PC-9 (cell line): Measurements from ENCODE around the gene DGAT2L6. TPM values are rescaled to one million over a fixed set of nuclear protein-coding genes. Genes with fewer than 3 reads are reported as not detected.
A peak's percentile ranks its signal among the peaks of the same experiment; 100 is the strongest.

Experiments
- BruUV-seq: library from RNA; stranded (reverse); fragments of 400-500 nt; replicated peaks from 2 replicates; lab custom pipeline; 2021; lab: Mats Ljungman, UMichigan
- CTCF ChIA-PET: fragments of 300-600 bp; sonication (Branson Sonifier 250); formaldehyde crosslinking; loops from one replicate; lab custom pipeline; 2022; ENCODE audit warnings: antibody characterized with exemption; lab: Charles Lee
- POLR2A ChIA-PET: fragments of 300-600 bp; sonication (Branson Sonifier 250); formaldehyde crosslinking; loops from one replicate; lab custom pipeline; 2022; ENCODE audit warnings: antibody characterized with exemption; ENCODE audit not compliant: unreplicated experiment; lab: Charles Lee
- DNase-seq, 2 experiments: peaks; one replicate each; pipeline versions ENCODE4 v3.0.0 to v3.0.0-alpha.2; 2015 to 2022; ENCODE audit warnings: mixed read lengths in 1 of 2
- H2AFZ ChIP-seq: fragments of 200-600 bp; sonication (generic); 2 replicates; pipeline ENCODE4 v1.8.1; 2017; ENCODE audit warnings: antibody characterized with exemption
- H3F3A ChIP-seq: fragments of 200-600 bp; sonication (generic); 2 replicates; pipeline ENCODE4 v1.8.1; 2017; ENCODE audit warnings: antibody characterized with exemption, mild to moderate bottlenecking, low read depth; ENCODE audit not compliant: insufficient read depth
- H3K27ac ChIP-seq: fragments of 200-600 bp; sonication (generic); 2 replicates; pipeline ENCODE4 v1.6.1; 2016; ENCODE audit warnings: mixed run types
- H3K27me3 ChIP-seq: fragments of 200-600 bp; sonication (generic); 2 replicates; pipeline ENCODE4 v1.6.1; 2016; ENCODE audit warnings: low read depth, mixed run types; ENCODE audit not compliant: insufficient read depth
- H3K36me3 ChIP-seq: fragments of 200-600 bp; sonication (generic); 2 replicates; pipeline ENCODE4 v1.6.1; 2016; ENCODE audit warnings: low read depth, mixed run types
- H3K4me1 ChIP-seq: fragments of 200-600 bp; sonication (generic); replicated peaks from 2 replicates; pipeline ENCODE4 v1.6.1; 2016; ENCODE audit warnings: mixed run types; ENCODE audit not compliant: insufficient read depth
- H3K4me2 ChIP-seq: fragments of 200-600 bp; sonication (generic); 2 replicates; pipeline ENCODE4 v1.6.1; 2017; ENCODE audit warnings: mixed run types
- H3K4me3 ChIP-seq: fragments of 200-600 bp; sonication (generic); 2 replicates; pipeline ENCODE4 v1.6.1; 2016; ENCODE audit warnings: mixed run types
- H3K79me2 ChIP-seq: fragments of 200-600 bp; sonication (generic); 2 replicates; pipeline ENCODE4 v1.6.1; 2017; ENCODE audit warnings: low read depth, mixed run types
- H3K9me2 ChIP-seq: fragments of 200-600 bp; sonication (generic); 2 replicates; pipeline ENCODE4 v1.8.1; 2017; ENCODE audit warnings: mild to moderate bottlenecking; ENCODE audit not compliant: insufficient read depth
- H3K9me3 ChIP-seq: fragments of 200-600 bp; sonication (generic); 2 replicates; pipeline ENCODE4 v1.8.1; 2016; ENCODE audit warnings: low read depth; ENCODE audit not compliant: insufficient read depth
- H4K20me1 ChIP-seq: fragments of 200-600 bp; sonication (generic); 2 replicates; pipeline ENCODE4 v1.8.1; 2017; ENCODE audit not compliant: insufficient read depth
- CTCF ChIP-seq: fragments of 200-600 bp; sonication (generic); conservative IDR thresholded peaks from 2 replicates; pipeline ENCODE4 v1.6.1; 2017; ENCODE audit warnings: mixed run types, antibody characterized with exemption, mild to moderate bottlenecking, moderate library complexity
- EZH2 ChIP-seq: fragments of 200-600 bp; sonication (generic); IDR thresholded peaks from 2 replicates; pipeline ENCODE4 v1.8.0; 2017; ENCODE audit warnings: antibody characterized with exemption, low read depth
- intact Hi-C: fragments of 100-400 bp; cut with micrococcal nuclease; formaldehyde crosslinking; loops from one replicate; pipeline ENCODE4 v1.10.0; 2022; ENCODE audit not compliant: unreplicated experiment
- total RNA-seq: library from RNA; stranded (reverse); gene quantifications from 2 replicates; pipeline ENCODE4 v1.2.3, GENCODE V29; 2021

The DGAT2L6 gene
- total RNA-seq, 1 experiment from 2014 or later = not detected

GRCh38 chrX:70134116-70134477 lies 43.2 kb upstream of the DGAT2L6 start:
- Histone ChIP-seq H3K27ac (peak overlapping the region; percentile 74), H2AFZ (peak overlapping the region; percentile 98), H3K9me2 (no peaks in the 10 kb centered on the region), H3K4me3 (peak overlapping the region; percentile 99), H3K36me3 (no peaks in the 10 kb centered on the region), H3K79me2 (peaks cover 18% of the 10 kb centered on the region), H4K20me1 (no peaks in the 10 kb centered on the region), H3K27me3 (no peaks in the 10 kb centered on the region), H3F3A (peaks cover 8% of the 10 kb centered on the region; the same call in 1 of the 2 replicates), H3K9me3 (no peaks in the 10 kb centered on the region), H3K4me2 (peak overlapping the region; percentile 95), H3K4me1 (peaks cover 20% of the 10 kb centered on the region)
- POLR2A ChIA-PET = interaction anchor here (1.0 kb wide), 1 partner anchor 86 kb away, joined by 5 read pairs; no protein-coding TSS in a partner anchor
- no peak for TF ChIP-seq CTCF
- TF ChIP-seq EZH2 = no peak
- TSS peak; percentile 81 for BruUV-seq
- intact Hi-C loops = no loop called here
- no peak for DNase-seq
- CTCF ChIA-PET = interaction anchor here (0.9 to 1.6 kb wide), 3 partner anchors 16 to 128 kb away, joined by 3 to 26 read pairs (median 4); no protein-coding TSS in a partner anchor

DNA sequence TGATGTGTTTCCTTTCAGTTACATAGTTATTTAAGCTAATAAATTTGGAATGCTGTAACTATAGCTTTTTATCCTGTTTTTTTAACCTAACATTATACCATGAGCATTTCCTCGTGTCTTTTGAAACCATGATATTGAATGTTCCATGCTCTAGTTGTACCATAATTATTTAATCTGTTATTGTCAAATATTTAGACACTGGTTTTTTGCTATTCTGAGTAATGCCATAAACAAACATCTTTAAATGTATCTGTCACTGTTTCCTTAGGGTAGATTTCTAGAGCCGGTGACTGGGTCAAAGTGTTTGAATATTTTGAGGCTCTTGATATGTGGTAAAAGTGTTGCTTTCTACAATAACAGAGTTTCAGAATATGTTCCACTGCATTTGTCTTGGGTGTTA lies 38.7 kb upstream of the DGAT2L6 start:
- BruUV-seq = no TSS peak
- Histone ChIP-seq H3K27ac (no peak overlapping the region), H3K4me2 (no peak overlapping the region), H2AFZ (no peak overlapping the region), H3K4me3 (no peak overlapping the region), H4K20me1 (no peaks in the 10 kb centered on the region), H3K9me3 (no peaks in the 10 kb centered on the region), H3K9me2 (no peaks in the 10 kb centered on the region), H3K36me3 (no peaks in the 10 kb centered on the region), H3F3A (no peaks in the 10 kb centered on the region), H3K27me3 (no peaks in the 10 kb centered on the region), H3K79me2 (peaks cover 18% of the 10 kb centered on the region), H3K4me1 (peaks cover 6% of the 10 kb centered on the region)
- no peak for TF ChIP-seq CTCF
- no peak for TF ChIP-seq EZH2
- ChIA-PET CTCF (no interaction called here), POLR2A (interaction anchor here (0.7 kb wide), 1 partner anchor 236 kb away, joined by 30 read pairs; no protein-coding TSS in a partner anchor)
- intact Hi-C loops = no loop called here
- DNase-seq = no peak

DNA sequence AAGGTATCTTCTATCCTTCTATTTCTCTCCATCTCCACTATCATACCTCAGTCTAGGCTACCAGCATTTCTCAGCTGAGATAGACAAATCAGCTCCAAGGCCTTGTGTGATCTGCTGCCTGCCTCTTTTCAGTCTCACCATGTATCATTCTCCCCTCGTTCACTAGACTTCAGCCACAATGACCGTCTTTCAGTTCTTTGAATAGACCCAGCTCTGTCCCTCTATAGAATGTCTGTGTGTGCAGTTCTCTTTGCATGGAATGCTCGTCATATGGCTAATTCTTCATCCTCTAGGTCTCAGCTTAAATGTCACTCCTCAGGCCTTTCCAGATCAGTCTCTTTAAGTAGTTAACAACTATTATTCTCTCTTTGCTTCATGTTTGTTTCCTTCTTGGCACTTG lies 37.5 kb upstream of the DGAT2L6 start:
- no peak for DNase-seq
- POLR2A ChIA-PET = no interaction called here
- no peaks in the 10 kb centered on the region for H3K9me3 ChIP-seq

More for the DNA sequence above, 37.5 kb upstream of the DGAT2L6 start:
- Histone ChIP-seq H3K79me2 (peaks cover 8% of the 10 kb centered on the region), H3K4me3 (no peak overlapping the region), H3K4me2 (no peak overlapping the region), H3K27me3 (no peaks in the 10 kb centered on the region), H3K36me3 (no peaks in the 10 kb centered on the region), H4K20me1 (no peaks in the 10 kb centered on the region), H3K4me1 (peaks cover 4% of the 10 kb centered on the region), H3K27ac (no peak overlapping the region), H3F3A (no peaks in the 10 kb centered on the region), H3K9me2 (no peaks in the 10 kb centered on the region), H2AFZ (no peak overlapping the region)
- no TSS peak for BruUV-seq
- TF ChIP-seq CTCF (no peak), EZH2 (no peak)
- CTCF ChIA-PET = no interaction called here
- intact Hi-C loops = no loop called here
